A673 (cell line): ENCODE data around the gene LGR4. TPM values are rescaled to one million over a fixed set of nuclear protein-coding genes. Genes with fewer than 3 reads are reported as not detected.

Source experiments
- BruUV-seq: library from RNA; stranded (reverse); fragments of 400-500 nt; replicated peaks from 2 replicates; lab custom pipeline; 2021; lab: Mats Ljungman, UMichigan
- CTCF ChIA-PET: fragments of 300-600 bp; sonication (Branson Sonifier 250); formaldehyde crosslinking; loops from one replicate; lab custom pipeline; 2022; ENCODE audit warnings: antibody characterized with exemption; lab: Charles Lee
- POLR2A ChIA-PET: fragments of 300-600 bp; sonication (Branson Sonifier 250); formaldehyde crosslinking; loops from one replicate; lab custom pipeline; 2022; ENCODE audit warnings: antibody characterized with exemption; ENCODE audit not compliant: low non-redundant PET; lab: Charles Lee
- DNase-seq: peaks from one replicate; pipeline ENCODE4 v3.0.0-alpha.2; 2015; ENCODE audit warnings: low spot score
- H3K27ac ChIP-seq: fragments of 200-600 bp; sonication (generic); 2 replicates; pipeline ENCODE4 v1.5.1; 2016; ENCODE audit warnings: mixed run types, low read depth, mild to moderate bottlenecking, mixed read lengths, antibody characterized with exemption, low read length; ENCODE audit not compliant: poor library complexity, severe bottlenecking
- H3K27me3 ChIP-seq: fragments of 200-600 bp; sonication (generic); replicated peaks from 2 replicates; pipeline ENCODE4 v1.6.1; 2017; ENCODE audit warnings: mixed run types, low read depth, mild to moderate bottlenecking, mixed read lengths, antibody characterized with exemption, low read length; ENCODE audit not compliant: insufficient read depth, poor library complexity
- H3K36me3 ChIP-seq: fragments of 200-600 bp; sonication (generic); 2 replicates; pipeline ENCODE4 v1.6.1; 2016; ENCODE audit warnings: mixed run types, mild to moderate bottlenecking, mixed read lengths, antibody characterized with exemption, low read length; ENCODE audit not compliant: insufficient read depth, poor library complexity, severe bottlenecking
- H3K4me1 ChIP-seq: fragments of 200-600 bp; sonication (generic); 2 replicates; pipeline ENCODE4 v1.6.1; 2017; ENCODE audit warnings: mixed run types, mild to moderate bottlenecking, mixed read lengths, antibody characterized with exemption, low read length; ENCODE audit not compliant: insufficient read depth, poor library complexity, severe bottlenecking
- H3K4me3 ChIP-seq: fragments of 200-600 bp; sonication (generic); 2 replicates; pipeline ENCODE4 v1.5.1; 2016; ENCODE audit warnings: low read depth, mixed run types, mild to moderate bottlenecking, mixed read lengths, low read length; ENCODE audit not compliant: poor library complexity, severe bottlenecking
- H3K9me3 ChIP-seq: fragments of 200-600 bp; sonication (generic); 2 replicates; pipeline ENCODE4 v1.6.1; 2016; ENCODE audit warnings: mixed run types, low read depth, mild to moderate bottlenecking, mixed read lengths, antibody characterized with exemption, low read length; ENCODE audit not compliant: poor library complexity, severe bottlenecking
- EZH2 ChIP-seq: fragments of 200-600 bp; sonication (generic); IDR thresholded peaks from 2 replicates; pipeline ENCODE4 v1.6.1; 2017; ENCODE audit warnings: borderline replicate concordance, low read depth, mild to moderate bottlenecking, mixed read lengths, antibody characterized with exemption, low read length; ENCODE audit not compliant: poor library complexity, severe bottlenecking
- intact Hi-C: fragments of 100-400 bp; cut with micrococcal nuclease; formaldehyde crosslinking; loops from one replicate; pipeline ENCODE4 v1.10.0; 2022; ENCODE audit not compliant: unreplicated experiment
- total RNA-seq: library from RNA; stranded (reverse); gene quantifications from 2 replicates; pipeline ENCODE4 v1.2.3, GENCODE V29; 2021
- TF ChIP-seq, protein P1 (sequence below): fragments of 300-800, 200-600 bp; sonication (generic); conservative IDR thresholded peaks from 2 replicates; pipeline ENCODE4 v1.5.1; 2017; ENCODE audit warnings: low read depth, mild to moderate bottlenecking, antibody characterized with exemption, low read length, moderate library complexity, mixed read lengths

LGR4 gene
- total RNA-seq, 1 experiment from 2014 or later: 24.7 TPM

DNA sequence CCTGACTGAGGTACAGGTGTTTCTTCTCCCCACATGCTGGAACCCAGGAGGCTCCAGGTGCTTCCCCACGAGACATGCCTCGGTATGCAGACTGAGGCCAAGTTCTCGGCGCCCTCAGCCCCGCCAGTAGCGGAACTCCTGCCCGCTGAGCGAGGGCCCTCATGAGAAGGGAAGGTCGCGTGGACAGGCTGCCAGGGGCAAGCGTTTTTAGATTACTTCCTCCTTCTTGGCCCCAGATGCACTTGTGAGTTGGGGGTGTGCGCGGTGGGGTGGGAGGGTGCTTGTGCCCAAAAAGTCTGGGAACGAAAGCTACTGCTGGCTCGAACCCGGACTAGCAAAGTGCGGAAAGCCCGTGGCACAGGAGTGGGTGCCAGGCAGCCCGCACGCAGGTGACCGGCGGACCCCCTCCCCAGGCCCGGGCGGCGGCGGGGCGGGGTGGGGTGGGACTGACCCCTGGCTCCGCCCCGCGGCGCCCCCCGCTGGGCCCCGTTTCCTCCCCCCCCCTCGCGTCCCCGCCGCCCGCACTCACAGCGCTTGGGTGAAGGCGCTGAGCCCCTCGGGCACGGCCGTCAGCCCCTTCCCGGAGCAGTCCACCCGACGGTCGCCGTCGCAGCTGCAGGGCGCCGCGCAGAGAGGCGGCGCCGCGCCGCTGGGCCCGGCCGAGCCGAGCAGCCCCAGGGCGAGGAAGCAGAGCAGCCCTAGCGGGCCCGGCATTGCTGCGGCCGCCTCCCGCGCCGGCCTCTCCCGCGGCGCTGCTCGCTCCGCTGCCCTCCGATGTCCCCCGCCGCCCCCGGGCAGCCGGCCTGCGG lies 797 bp downstream of the LGR4 start:
- peak; percentile 75 for DNase-seq
- no peaks in the 10 kb centered on the region for H3K9me3 ChIP-seq
- no peak for TF ChIP-seq EZH2
- TF ChIP-seq, protein P1, sequence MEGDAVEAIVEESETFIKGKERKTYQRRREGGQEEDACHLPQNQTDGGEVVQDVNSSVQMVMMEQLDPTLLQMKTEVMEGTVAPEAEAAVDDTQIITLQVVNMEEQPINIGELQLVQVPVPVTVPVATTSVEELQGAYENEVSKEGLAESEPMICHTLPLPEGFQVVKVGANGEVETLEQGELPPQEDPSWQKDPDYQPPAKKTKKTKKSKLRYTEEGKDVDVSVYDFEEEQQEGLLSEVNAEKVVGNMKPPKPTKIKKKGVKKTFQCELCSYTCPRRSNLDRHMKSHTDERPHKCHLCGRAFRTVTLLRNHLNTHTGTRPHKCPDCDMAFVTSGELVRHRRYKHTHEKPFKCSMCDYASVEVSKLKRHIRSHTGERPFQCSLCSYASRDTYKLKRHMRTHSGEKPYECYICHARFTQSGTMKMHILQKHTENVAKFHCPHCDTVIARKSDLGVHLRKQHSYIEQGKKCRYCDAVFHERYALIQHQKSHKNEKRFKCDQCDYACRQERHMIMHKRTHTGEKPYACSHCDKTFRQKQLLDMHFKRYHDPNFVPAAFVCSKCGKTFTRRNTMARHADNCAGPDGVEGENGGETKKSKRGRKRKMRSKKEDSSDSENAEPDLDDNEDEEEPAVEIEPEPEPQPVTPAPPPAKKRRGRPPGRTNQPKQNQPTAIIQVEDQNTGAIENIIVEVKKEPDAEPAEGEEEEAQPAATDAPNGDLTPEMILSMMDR: no peak
- no TSS peak for BruUV-seq
- H3K27me3 ChIP-seq: no peaks in the 10 kb centered on the region
- peak overlapping the region; percentile 81 for H3K27ac ChIP-seq
- intact Hi-C loops: loop anchor here (1.0 kb wide), 1 partner anchor 108 kb away; the partner anchor contains the start of gene CCDC34
- H3K4me1 ChIP-seq: peaks cover 32% of the 10 kb centered on the region
- H3K4me3 ChIP-seq: peak overlapping the region; percentile 72
- POLR2A ChIA-PET: interaction anchor here (0.6 to 1.0 kb wide), 2 partner anchors 94 to 258 kb away, joined by 5 to 6 read pairs; no protein-coding TSS in a partner anchor
- CTCF ChIA-PET: interaction anchor here (0.6 to 1.6 kb wide), 8 partner anchors 14 to 920 kb away, joined by 3 to 13 read pairs (median 5); no protein-coding TSS in a partner anchor
- no peaks in the 10 kb centered on the region for H3K36me3 ChIP-seq

DNA sequence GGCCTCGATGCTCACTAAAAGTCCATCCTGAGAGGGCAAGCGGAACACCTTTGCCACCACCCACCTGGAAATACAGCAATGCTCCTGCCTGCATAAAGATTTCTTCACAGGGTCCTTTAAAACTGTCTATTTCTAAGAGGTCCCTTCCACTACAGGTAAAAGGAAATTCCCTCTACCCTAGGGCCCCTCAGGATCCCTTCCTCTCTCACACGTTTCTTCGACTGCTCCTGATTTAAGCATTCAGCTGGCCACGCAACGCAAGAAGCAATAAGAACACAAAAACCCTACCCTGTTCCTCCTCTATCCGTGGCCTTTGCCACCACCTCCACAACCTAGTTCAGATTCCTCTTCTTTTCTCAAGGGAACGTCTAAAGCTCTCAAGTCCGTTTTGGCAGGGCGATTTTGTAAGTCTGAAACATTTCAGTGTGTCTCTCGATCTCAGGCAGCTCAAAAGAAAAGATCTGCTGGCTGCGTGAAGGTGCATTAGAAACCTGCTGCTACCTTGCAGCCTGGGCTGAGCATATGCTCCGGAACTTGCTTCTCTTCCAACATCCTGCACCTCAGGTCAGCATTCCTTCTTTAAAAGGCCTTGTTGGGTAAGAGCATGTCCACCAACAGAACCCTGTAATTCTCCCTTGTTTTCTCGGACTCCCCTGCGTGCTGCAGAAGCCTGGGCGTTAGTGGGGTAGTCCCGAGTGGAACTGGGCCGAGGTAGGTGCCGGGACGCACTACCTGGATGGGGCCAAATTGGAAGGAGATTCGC lies 1.6 kb downstream of the LGR4 start:
- H3K27me3 ChIP-seq: no peaks in the 10 kb centered on the region
- ChIA-PET POLR2A (no interaction called here), CTCF (no interaction called here)
- no peak for TF ChIP-seq EZH2
- TF ChIP-seq, protein P1: no peak
- intact Hi-C loops: no loop called here
- H3K36me3 ChIP-seq: no peaks in the 10 kb centered on the region
- H3K4me1 ChIP-seq: peaks cover 32% of the 10 kb centered on the region
- no TSS peak for BruUV-seq
- DNase-seq: no peak
- H3K9me3 ChIP-seq: no peaks in the 10 kb centered on the region
- H3K27ac ChIP-seq: no peak overlapping the region
- peak overlapping the region; percentile 72 for H3K4me3 ChIP-seq

DNA sequence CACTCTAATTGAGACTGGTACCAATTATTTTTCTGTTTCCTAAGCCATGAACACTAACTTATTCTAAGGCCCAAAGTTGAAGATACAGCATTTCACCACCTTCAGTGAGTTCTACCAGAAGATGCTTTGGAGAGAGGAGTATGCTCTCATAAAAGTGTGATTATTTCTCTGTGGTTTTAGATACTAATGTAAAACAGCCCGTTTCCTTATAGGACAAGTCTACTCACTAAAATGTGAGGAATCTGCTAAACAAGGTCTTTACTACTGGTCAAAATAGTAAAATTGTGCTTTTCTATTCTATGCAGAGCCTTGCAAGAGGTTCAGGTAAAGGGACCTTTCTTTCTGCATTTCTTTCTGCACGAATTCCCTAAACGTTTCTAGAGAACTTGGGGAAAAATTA lies 2.4 kb downstream of the LGR4 start:
- Histone ChIP-seq H3K9me3 (no peaks in the 10 kb centered on the region), H3K4me3 (peak overlapping the region; percentile 72), H3K27ac (no peak overlapping the region), H3K4me1 (peaks cover 39% of the 10 kb centered on the region), H3K36me3 (no peaks in the 10 kb centered on the region), H3K27me3 (no peaks in the 10 kb centered on the region)
- no TSS peak for BruUV-seq
- TF ChIP-seq, protein P1: no peak
- no peak for TF ChIP-seq EZH2
- POLR2A ChIA-PET: no interaction called here
- DNase-seq: no peak
- intact Hi-C loops: no loop called here
- CTCF ChIA-PET: no interaction called here
